ENCODE measurements around the gene TSGA10IP.
"Not testable (repeated sequence)": the region's sequence is repeated elsewhere in the genome, so short reads cannot be mapped to it uniquely, and the experiment has no call there.

TSGA10IP gene

GRCh38 chr11:65945941-65946558, 770 bp downstream of the TSGA10IP start:
- FAIRE-seq = no peak
- no peak for DNase-seq (ENCODE audit: insufficient read length, low spot score)

- FAIRE-seq (no peak), DNase-seq (ENCODE audit: insufficient read length, low spot score) (no peak)
These were observed 1.4 kb downstream of the TSGA10IP start for GRCh38 chr11:65946655-65947054.

- FAIRE-seq = no peak
- DNase-seq (ENCODE audit: insufficient read length, low spot score) = no peak
These were observed 1.9 kb downstream of the TSGA10IP start for GRCh38 chr11:65947133-65947532.

GRCh38 chr11:65947603-65948125, 2.4 kb downstream of the TSGA10IP start:
- DNase-seq (ENCODE audit: insufficient read length, low spot score) = no peak
- FAIRE-seq = peak; percentile 33

GRCh38 chr11:65950711-65951110, 5.4 kb downstream of the TSGA10IP start:
- not testable (repeated sequence) for DNase-seq (ENCODE audit: insufficient read length, low spot score); FAIRE-seq

GRCh38 chr11:65951641-65952040, 6.4 kb downstream of the TSGA10IP start:
- not testable (repeated sequence) for DNase-seq (ENCODE audit: insufficient read length, low spot score)

GRCh38 chr11:65952052-65952521, 6.8 kb downstream of the TSGA10IP start:
- DNase-seq (ENCODE audit: insufficient read length, low spot score) (no peak), FAIRE-seq (peak; percentile 70)

More at GRCh38 chr11:65951641-65952040, 6.4 kb downstream of the TSGA10IP start:
- not testable (repeated sequence) for FAIRE-seq

DNA sequence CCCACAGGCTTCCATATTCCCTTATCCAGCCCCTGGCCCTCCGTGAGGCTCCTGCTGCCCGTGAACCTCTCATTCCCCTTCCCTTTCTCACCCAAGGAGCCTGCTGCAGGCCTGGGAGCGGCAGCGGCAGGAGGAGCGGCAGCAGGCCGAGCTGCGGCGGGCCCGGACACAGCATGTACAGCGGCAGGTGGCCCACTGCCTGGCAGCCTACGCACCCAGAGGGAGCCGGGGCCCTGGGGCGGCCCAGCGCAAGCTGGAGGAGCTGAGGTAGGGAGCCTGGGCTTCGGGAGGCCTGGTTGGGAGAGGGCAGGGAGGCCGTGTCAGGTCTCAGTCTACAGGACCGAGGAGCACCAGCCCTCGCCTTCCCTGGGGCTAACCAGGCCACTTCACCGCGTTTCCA, 8.2 kb downstream of the TSGA10IP start:
- no peak for DNase-seq (ENCODE audit: insufficient read length, low spot score)
- no peak for FAIRE-seq

GRCh38 chr11:65954771-65955170, 9.5 kb downstream of the TSGA10IP start:
- FAIRE-seq = no peak
- no peak for DNase-seq (ENCODE audit: insufficient read length, low spot score)

DNA sequence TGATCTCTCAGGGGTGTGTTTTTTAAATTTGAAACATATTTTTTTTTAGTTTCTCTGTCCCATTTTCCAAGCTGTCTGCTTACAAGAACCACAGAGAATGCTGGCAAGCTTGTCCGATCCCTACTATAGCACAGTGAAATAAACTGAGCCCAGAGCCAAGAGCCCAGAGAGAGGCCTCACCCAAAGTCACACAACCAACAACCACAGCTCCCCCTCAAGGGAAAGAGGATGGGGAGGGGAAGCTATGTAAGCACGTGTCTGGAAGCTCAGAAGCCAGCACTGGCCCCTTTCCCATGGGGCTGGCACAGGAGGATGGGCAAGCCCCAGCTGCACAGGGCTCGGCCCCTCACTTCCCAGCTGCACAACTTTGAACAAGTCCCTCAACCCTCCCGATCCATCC, 13.0 kb downstream of the TSGA10IP start:
- no peak for FAIRE-seq

DNA sequence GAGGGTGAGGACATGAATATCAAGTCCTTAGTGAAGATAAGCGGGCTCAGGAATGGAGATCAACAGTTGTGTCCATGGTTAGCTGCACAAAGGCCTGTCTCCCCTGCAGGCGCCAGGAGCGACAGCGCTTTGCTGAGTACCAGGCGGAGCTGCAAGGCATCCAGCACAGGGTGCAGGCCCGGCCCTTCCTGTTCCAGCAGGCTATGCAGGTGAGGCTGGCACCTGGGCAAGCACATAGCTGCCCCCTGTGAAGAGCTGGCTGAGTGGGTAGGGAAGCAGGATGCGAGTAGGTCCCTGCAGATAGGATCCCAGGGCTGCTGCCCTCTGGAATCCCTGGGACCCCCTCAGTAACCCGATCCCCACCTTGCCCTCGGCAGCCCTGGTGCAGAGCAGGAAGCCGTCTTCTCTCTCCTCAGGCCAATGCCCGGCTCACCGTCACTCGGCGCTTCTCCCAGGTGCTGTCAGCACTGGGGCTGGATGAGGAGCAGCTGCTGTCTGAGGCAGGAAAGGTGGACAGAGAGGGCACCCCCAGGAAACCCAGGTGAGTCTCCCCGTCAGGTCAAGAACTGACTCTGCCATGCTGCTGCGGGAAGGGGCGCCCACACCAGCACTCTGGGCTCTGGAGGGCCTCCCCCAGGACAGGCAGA, 13.6 kb downstream of the TSGA10IP start:
- no peak for DNase-seq (ENCODE audit: insufficient read length, low spot score)
- FAIRE-seq = no peak

More for the DNA sequence above, 13.0 kb downstream of the TSGA10IP start:
- DNase-seq (ENCODE audit: insufficient read length, low spot score) = no peak

- DNase-seq (ENCODE audit: insufficient read length, low spot score) = no peak
- FAIRE-seq = no peak
These were observed 15.6 kb downstream of the TSGA10IP start for GRCh38 chr11:65960824-65961266.

DNA sequence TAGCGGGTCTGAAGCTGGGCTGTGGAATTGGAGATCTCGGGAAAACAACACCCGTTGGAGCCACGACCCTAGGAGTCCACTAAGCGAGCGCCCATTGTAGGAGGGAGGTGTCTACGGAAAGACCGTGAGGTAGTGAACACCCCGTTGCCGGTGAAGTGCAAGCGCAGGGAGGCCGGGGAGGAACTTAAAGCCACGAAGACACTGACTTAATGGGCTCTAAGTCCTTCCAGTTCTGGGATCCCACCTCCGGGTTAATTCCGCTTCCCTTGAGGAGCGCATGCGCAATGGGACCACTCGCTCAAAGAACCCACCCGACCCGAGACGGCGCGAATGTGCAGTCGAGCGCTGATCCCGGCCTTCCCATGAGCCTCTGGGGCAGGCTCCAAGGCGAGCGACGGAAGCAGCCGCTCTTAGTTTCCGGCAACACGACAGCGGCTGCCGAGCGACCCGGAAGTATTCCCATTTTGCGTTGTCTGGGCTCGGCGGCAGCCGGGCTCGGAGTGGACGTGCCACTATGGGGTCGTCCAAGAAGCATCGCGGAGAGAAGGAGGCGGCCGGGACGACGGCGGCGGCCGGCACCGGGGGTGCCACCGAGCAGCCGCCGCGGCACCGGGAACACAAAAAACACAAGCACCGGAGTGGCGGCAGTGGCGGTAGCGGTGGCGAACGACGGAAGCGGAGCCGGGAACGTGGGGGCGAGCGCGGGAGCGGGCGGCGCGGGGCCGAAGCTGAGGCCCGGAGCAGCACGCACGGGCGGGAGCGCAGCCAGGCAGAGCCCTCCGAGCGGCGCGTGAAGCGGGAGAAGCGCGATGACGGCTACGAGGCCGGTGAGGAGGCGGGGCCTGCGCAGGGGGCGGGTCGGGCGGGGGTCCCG, 16.2 kb downstream of the TSGA10IP start, which contains the start of gene SART1:
Gene SART1 (plus strand): TSS at position 468 of the 874 bp plus-strand sequence. CDS start 47 bp downstream, at position 515.
- FAIRE-seq = peak; percentile 99
- peak; percentile 100 for DNase-seq (ENCODE audit: insufficient read length, low spot score)

- no peak for FAIRE-seq
These were observed 16.9 kb downstream of the TSGA10IP start for GRCh38 chr11:65962141-65962564.

DNA sequence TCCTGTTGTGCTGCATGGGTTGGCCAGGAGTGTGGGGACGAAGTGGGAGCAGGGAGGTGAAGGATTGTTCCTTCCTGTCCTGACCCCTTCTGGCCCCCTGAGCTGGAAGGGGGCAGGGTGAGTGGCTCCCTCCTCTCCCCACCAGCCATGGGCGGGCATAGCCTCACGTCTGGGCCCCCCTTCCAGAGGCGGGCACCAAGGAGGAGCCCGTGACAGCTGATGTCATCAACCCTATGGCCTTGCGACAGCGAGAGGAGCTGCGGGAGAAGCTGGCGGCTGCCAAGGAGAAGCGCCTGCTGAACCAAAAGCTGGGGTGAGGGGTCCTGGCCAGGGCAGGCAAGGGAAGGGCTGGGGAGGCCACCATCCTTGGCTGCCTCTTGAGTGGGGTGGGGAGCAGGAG, 19.6 kb downstream of the TSGA10IP start:
- FAIRE-seq = no peak

More at GRCh38 chr11:65962141-65962564, 16.9 kb downstream of the TSGA10IP start:
- no peak for DNase-seq (ENCODE audit: insufficient read length, low spot score)

GRCh38 chr11:65965986-65966762, 20.9 kb downstream of the TSGA10IP start:
- DNase-seq (ENCODE audit: insufficient read length, low spot score) (no peak), FAIRE-seq (peak; percentile 64)

More for the DNA sequence above, 19.6 kb downstream of the TSGA10IP start:
- no peak for DNase-seq (ENCODE audit: insufficient read length, low spot score)

GRCh38 chr11:65967329-65967934, 22.2 kb downstream of the TSGA10IP start:
- no peak for DNase-seq (ENCODE audit: insufficient read length, low spot score)
- FAIRE-seq = peak; percentile 52

- FAIRE-seq (peak; percentile 63), DNase-seq (ENCODE audit: insufficient read length, low spot score) (no peak)
These were observed 23.6 kb downstream of the TSGA10IP start for GRCh38 chr11:65968600-65969482.

Data from HTR-8/SVneo (cell line).